Naive thymus-derived CD8-positive, alpha-beta T cell (primary cell): ENCODE data around the gene ARHGEF7. TPM values are rescaled to one million over a fixed set of nuclear protein-coding genes. Genes with fewer than 3 reads are reported as not detected.
A peak's percentile ranks its signal among the peaks of the same experiment; 100 is the strongest.

Experiments used
- ATAC-seq, 2 donors: fragments of 150-1000 bp; cut with Tn5 transposase in 1 of 2; sonication (Bioruptor Pico), chemical (Tn5 transposase) in 1 of 2; 1 replicate in 1 of 2; 2 replicates in 1 of 2; pipeline ENCODE4 v1.10.0; 2021; ENCODE audit warnings: mild to moderate bottlenecking in 2 of 2, moderate library complexity in 2 of 2
- POLR2A ChIA-PET: fragments of 350-600 bp; sonication (Branson Sonifier 250); formaldehyde crosslinking; loops from one replicate; lab custom pipeline; 2021; ENCODE audit warnings: antibody characterized with exemption; lab: Charles Lee
- DNase-seq, 10 donors: peaks; one replicate each; pipeline versions ENCODE4 v3.0.0 to v3.0.0-alpha.2; 2020 to 2022
- H3K27ac Mint-ChIP-seq, 10 donors: one replicate each; pipeline ENCODE4 v1.8.0; 2020 to 2022; ENCODE audit warnings: mild to moderate bottlenecking in 10 of 10, mixed read lengths in 10 of 10, moderate library complexity in 4 of 10, inconsistent platforms in 1 of 10
- H3K27me3 Mint-ChIP-seq, 5 donors: one replicate each; pipeline ENCODE4 v1.8.0; 2021 to 2022; ENCODE audit warnings: mixed read lengths in 5 of 5
- H3K36me3 Mint-ChIP-seq, 3 donors: one replicate each; pipeline ENCODE4 v1.8.0; 2020 to 2022; ENCODE audit warnings: mixed read lengths in 3 of 3, mild to moderate bottlenecking in 2 of 3, inconsistent platforms in 1 of 3
- H3K4me1 Mint-ChIP-seq, 4 donors: one replicate each; pipeline ENCODE4 v1.8.0; 2021 to 2022; ENCODE audit warnings: mixed read lengths in 4 of 4
- H3K4me3 Mint-ChIP-seq, 10 donors: one replicate each; pipeline ENCODE4 v1.8.0; 2020 to 2022; ENCODE audit warnings: mild to moderate bottlenecking in 10 of 10, mixed read lengths in 10 of 10, moderate library complexity in 6 of 10, inconsistent platforms in 1 of 10
- H3K9me3 Mint-ChIP-seq, 9 donors: one replicate each; pipeline ENCODE4 v1.8.0; 2020 to 2022; ENCODE audit warnings: mixed read lengths in 9 of 9, mild to moderate bottlenecking in 3 of 9, inconsistent platforms in 1 of 9, moderate library complexity in 1 of 9
- polyA plus RNA-seq, 3 donors: library from polyadenylated mRNA; unstranded; fragments of 300-500 nt; fragmentation: Illumina TruSeq; gene quantifications; one replicate each; pipeline ENCODE4 v1.2.3, GENCODE V29; 2021
- total RNA-seq, 8 experiments: library from RNA in 2 of 8; stranded (reverse) in 2 of 8; gene quantifications; one replicate each; pipeline ENCODE4 v1.2.3 and lab custom pipeline; 2021 to 2026

ARHGEF7 gene
- total and polyA plus RNA-seq, 5 experiments from 2014 or later, result 6.2 to 93.0 (median 13.2) TPM

GRCh38 chr13:111298214-111298975 lies 183.3 kb downstream of the ARHGEF7 start:
- no peaks in the 10 kb centered on the region for H3K27me3 Mint-ChIP-seq
- no peak for ATAC-seq
- POLR2A ChIA-PET, result no interaction called here

GRCh38 chr13:111302045-111302726 lies 187.1 kb downstream of the ARHGEF7 start:
- Mint-ChIP-seq H3K4me3 (no peak overlapping the region), H3K27me3 (no peaks in the 10 kb centered on the region), H3K9me3 (peaks cover 0 to 1% (median 0%) of the 10 kb centered on the region in 9 donors), H3K36me3 (peaks cover 32 to 92% (median 62%) of the 10 kb centered on the region in 3 donors), H3K4me1 (peaks cover 0 to 7% (median under 1%) of the 10 kb centered on the region in 4 donors), H3K27ac (peak overlapping the region in 1 of 10 donors; percentile 80)
- DNase-seq (no peak), ATAC-seq (no peak)
- POLR2A ChIA-PET, result no interaction called here

More at GRCh38 chr13:111298214-111298975, 183.3 kb downstream of the ARHGEF7 start:
- H3K4me1 Mint-ChIP-seq, result peaks cover 0 to 19% (median 4%) of the 10 kb centered on the region in 4 donors
- no peak for DNase-seq
- peaks cover 5 to 87% (median 32%) of the 10 kb centered on the region in 3 donors for H3K36me3 Mint-ChIP-seq
- no peak overlapping the region for H3K4me3 Mint-ChIP-seq
- H3K9me3 Mint-ChIP-seq, result no peaks in the 10 kb centered on the region
- H3K27ac Mint-ChIP-seq, result peak overlapping the region in 2 of 10 donors; percentile 43 to 49

GRCh38 chr13:111303559-111303958 lies 188.4 kb downstream of the ARHGEF7 start:
- no peak overlapping the region for H3K27ac Mint-ChIP-seq
- H3K27me3 Mint-ChIP-seq, result no peaks in the 10 kb centered on the region
- POLR2A ChIA-PET, result no interaction called here

GRCh38 chr13:111304041-111304544 lies 189.0 kb downstream of the ARHGEF7 start:
- peak overlapping the region in 2 of 10 donors; percentile 19 to 40 for H3K27ac Mint-ChIP-seq
- POLR2A ChIA-PET, result no interaction called here

More at GRCh38 chr13:111303559-111303958, 188.4 kb downstream of the ARHGEF7 start:
- ATAC-seq (no peak), DNase-seq (no peak)
- peaks cover 34 to 87% (median 67%) of the 10 kb centered on the region in 3 donors for H3K36me3 Mint-ChIP-seq
- peaks cover 0 to 1% (median 0%) of the 10 kb centered on the region in 9 donors for H3K9me3 Mint-ChIP-seq
- peaks cover 0 to 7% (median under 1%) of the 10 kb centered on the region in 4 donors for H3K4me1 Mint-ChIP-seq
- H3K4me3 Mint-ChIP-seq, result no peak overlapping the region

GRCh38 chr13:111304603-111305289 lies 189.6 kb downstream of the ARHGEF7 start:
- Mint-ChIP-seq H3K27me3 (no peaks in the 10 kb centered on the region), H3K36me3 (peaks cover 46 to 83% (median 78%) of the 10 kb centered on the region in 3 donors), H3K4me3 (peak overlapping the region in 2 of 10 donors; percentile 2 to 38), H3K9me3 (peaks cover 0 to 8% (median 4%) of the 10 kb centered on the region in 9 donors), H3K27ac (peak overlapping the region in 1 of 10 donors; percentile 19), H3K4me1 (peaks cover 0 to 7% (median 2%) of the 10 kb centered on the region in 4 donors)
- ATAC-seq (no peak), DNase-seq (no peak)
- POLR2A ChIA-PET, result no interaction called here

More at GRCh38 chr13:111304041-111304544, 189.0 kb downstream of the ARHGEF7 start:
- Mint-ChIP-seq H3K9me3 (peaks cover 0 to 3% (median 1%) of the 10 kb centered on the region in 9 donors), H3K4me1 (peaks cover 0 to 7% (median 2%) of the 10 kb centered on the region in 4 donors), H3K4me3 (peak overlapping the region in 1 of 10 donors; percentile 38), H3K27me3 (no peaks in the 10 kb centered on the region), H3K36me3 (peaks cover 40 to 86% (median 71%) of the 10 kb centered on the region in 3 donors)
- ATAC-seq, result no peak
- no peak for DNase-seq

- POLR2A ChIA-PET, result interaction anchor here (0.5 kb wide), 1 partner anchor 1350 kb away, joined by 3 read pairs; no protein-coding TSS in a partner anchor
- H3K27me3 Mint-ChIP-seq, result no peaks in the 10 kb centered on the region
- H3K4me1 Mint-ChIP-seq, result peaks cover 0 to 9% (median 0%) of the 10 kb centered on the region in 4 donors
- no peak for DNase-seq
- peaks cover 9 to 45% (median 21%) of the 10 kb centered on the region in 9 donors for H3K9me3 Mint-ChIP-seq
- H3K4me3 Mint-ChIP-seq, result no peak overlapping the region
- peak overlapping the region in 1 of 10 donors; percentile 20 for H3K27ac Mint-ChIP-seq
- H3K36me3 Mint-ChIP-seq, result peaks cover 29 to 51% (median 31%) of the 10 kb centered on the region in 3 donors
- no peak for ATAC-seq
Observed at GRCh38 chr13:111312944-111313590, 198.0 kb downstream of the ARHGEF7 start.

GRCh38 chr13:111313911-111314425 lies 198.9 kb downstream of the ARHGEF7 start:
- H3K4me3 Mint-ChIP-seq, result no peak overlapping the region
- H3K36me3 Mint-ChIP-seq, result peaks cover 25 to 45% (median 26%) of the 10 kb centered on the region in 3 donors
- POLR2A ChIA-PET, result interaction anchor here (0.5 kb wide), 1 partner anchor 1349 kb away, joined by 3 read pairs; no protein-coding TSS in a partner anchor
- peaks cover 9 to 45% (median 20%) of the 10 kb centered on the region in 9 donors for H3K9me3 Mint-ChIP-seq
- no peaks in the 10 kb centered on the region for H3K27me3 Mint-ChIP-seq
- peaks cover 0 to 9% (median 0%) of the 10 kb centered on the region in 4 donors for H3K4me1 Mint-ChIP-seq
- DNase-seq (no peak), ATAC-seq (no peak)
- H3K27ac Mint-ChIP-seq, result peak overlapping the region in 1 of 10 donors; percentile 19

- ATAC-seq (no peak), DNase-seq (no peak)
Observed at GRCh38 chr13:111314852-111315251, 199.7 kb downstream of the ARHGEF7 start.

GRCh38 chr13:111315347-111315995 lies 200.4 kb downstream of the ARHGEF7 start:
- Mint-ChIP-seq H3K36me3 (peaks cover 11 to 30% (median 14%) of the 10 kb centered on the region in 3 donors), H3K4me1 (peaks cover 0 to 4% (median 0%) of the 10 kb centered on the region in 4 donors), H3K4me3 (no peak overlapping the region), H3K27me3 (no peaks in the 10 kb centered on the region), H3K27ac (peak overlapping the region in 3 of 10 donors; percentile 21 to 68 (median 53)), H3K9me3 (peaks cover 0 to 31% (median 12%) of the 10 kb centered on the region in 9 donors)
- DNase-seq, result no peak
- POLR2A ChIA-PET, result no interaction called here
- ATAC-seq, result no peak

More at GRCh38 chr13:111314852-111315251, 199.7 kb downstream of the ARHGEF7 start:
- H3K4me1 Mint-ChIP-seq, result peaks cover 0 to 8% (median 0%) of the 10 kb centered on the region in 4 donors
- H3K36me3 Mint-ChIP-seq, result peaks cover 18 to 37% (median 21%) of the 10 kb centered on the region in 3 donors
- no peak overlapping the region for H3K4me3 Mint-ChIP-seq
- peak overlapping the region in 2 of 10 donors; percentile 21 to 68 for H3K27ac Mint-ChIP-seq
- peaks cover 5 to 37% (median 18%) of the 10 kb centered on the region in 9 donors for H3K9me3 Mint-ChIP-seq
- POLR2A ChIA-PET, result no interaction called here
- H3K27me3 Mint-ChIP-seq, result no peaks in the 10 kb centered on the region

GRCh38 chr13:111316161-111316730 lies 201.1 kb downstream of the ARHGEF7 start:
- no peak for DNase-seq
- Mint-ChIP-seq H3K27me3 (no peaks in the 10 kb centered on the region), H3K36me3 (peaks cover 4 to 27% (median 7%) of the 10 kb centered on the region in 3 donors), H3K4me1 (peaks cover 0 to 2% (median 0%) of the 10 kb centered on the region in 4 donors), H3K4me3 (no peak overlapping the region), H3K9me3 (peaks cover 0 to 23% (median 4%) of the 10 kb centered on the region in 9 donors), H3K27ac (peak overlapping the region in 1 of 10 donors; percentile 6)
- POLR2A ChIA-PET, result no interaction called here
- ATAC-seq, result no peak
